ENCODE measurements around the gene ZNF316. TPM values are rescaled to one million over a fixed set of nuclear protein-coding genes. Genes with fewer than 3 reads are reported as not detected.
A peak's percentile ranks its signal among the peaks of the same experiment; 100 is the strongest.

Gene ZNF316
- total RNA-seq, 1 donor = 14.1 TPM

- DNase-seq (ENCODE audit: insufficient read length, low spot score, missing footprints) = peak; percentile 52
- no peak overlapping the region for H3K4me3 ChIP-seq (ENCODE audit: insufficient read depth, low read length)
- H4K20me1 ChIP-seq (ENCODE audit: insufficient read depth, low read length) = peaks cover 2% of the 10 kb centered on the region
- no peak overlapping the region for H3K4me2 ChIP-seq (ENCODE audit: insufficient read depth, low read length)
- H3K79me2 ChIP-seq (ENCODE audit: insufficient read depth, low read length) = no peaks in the 10 kb centered on the region
- no peaks in the 10 kb centered on the region for H3K9me3 ChIP-seq (ENCODE audit: low read depth, low read length)
- H3K36me3 ChIP-seq (ENCODE audit: insufficient read depth, low read length) = peaks cover 13% of the 10 kb centered on the region
- H2AFZ ChIP-seq (ENCODE audit: low read length) = no peak overlapping the region
- H3K4me1 ChIP-seq (ENCODE audit: insufficient read depth, low read length) = no peaks in the 10 kb centered on the region
- no peaks in the 10 kb centered on the region for H3K27me3 ChIP-seq (ENCODE audit: insufficient read depth, low read length)
- H3K27ac ChIP-seq (ENCODE audit: low read depth, low read length) = no peak overlapping the region
- no peak for TF ChIP-seq CTCF (IDR thresholded peaks at IDR 0.05; ENCODE audit: extremely low read depth, low read depth, low read length)
Measured at GRCh38 chr7:6606866-6607583, 30.1 kb upstream of the ZNF316 start.

- peak; percentile 62 for DNase-seq (ENCODE audit: insufficient read length, low spot score, missing footprints)
- Histone ChIP-seq H3K4me1 (ENCODE audit: insufficient read depth, low read length) (no peaks in the 10 kb centered on the region), H3K79me2 (ENCODE audit: insufficient read depth, low read length) (no peaks in the 10 kb centered on the region), H3K36me3 (ENCODE audit: insufficient read depth, low read length) (peaks cover 7% of the 10 kb centered on the region), H3K27ac (ENCODE audit: low read depth, low read length) (no peak overlapping the region), H2AFZ (ENCODE audit: low read length) (no peak overlapping the region), H3K9me3 (ENCODE audit: low read depth, low read length) (no peaks in the 10 kb centered on the region), H4K20me1 (ENCODE audit: insufficient read depth, low read length) (no peaks in the 10 kb centered on the region), H3K27me3 (ENCODE audit: insufficient read depth, low read length) (no peaks in the 10 kb centered on the region), H3K4me2 (ENCODE audit: insufficient read depth, low read length) (no peak overlapping the region), H3K4me3 (ENCODE audit: insufficient read depth, low read length) (no peak overlapping the region)
- no peak for TF ChIP-seq CTCF (IDR thresholded peaks at IDR 0.05; ENCODE audit: extremely low read depth, low read depth, low read length)
Measured at GRCh38 chr7:6607651-6608051, 29.5 kb upstream of the ZNF316 start.

- H2AFZ ChIP-seq (ENCODE audit: low read length) = no peak overlapping the region
- no peak overlapping the region for H3K4me3 ChIP-seq (ENCODE audit: insufficient read depth, low read length)
- no peaks in the 10 kb centered on the region for H3K27me3 ChIP-seq (ENCODE audit: insufficient read depth, low read length)
- DNase-seq (ENCODE audit: insufficient read length, low spot score, missing footprints) = peak; percentile 62
- H3K79me2 ChIP-seq (ENCODE audit: insufficient read depth, low read length) = no peaks in the 10 kb centered on the region
- H3K4me1 ChIP-seq (ENCODE audit: insufficient read depth, low read length) = no peaks in the 10 kb centered on the region
- no peaks in the 10 kb centered on the region for H3K9me3 ChIP-seq (ENCODE audit: low read depth, low read length)
- no peak overlapping the region for H3K4me2 ChIP-seq (ENCODE audit: insufficient read depth, low read length)
- H3K27ac ChIP-seq (ENCODE audit: low read depth, low read length) = no peak overlapping the region
- no peak for TF ChIP-seq CTCF (IDR thresholded peaks at IDR 0.05; ENCODE audit: extremely low read depth, low read depth, low read length)
- H4K20me1 ChIP-seq (ENCODE audit: insufficient read depth, low read length) = no peaks in the 10 kb centered on the region
- H3K36me3 ChIP-seq (ENCODE audit: insufficient read depth, low read length) = peaks cover 6% of the 10 kb centered on the region
Measured at GRCh38 chr7:6608081-6608480, 29.0 kb upstream of the ZNF316 start.

GRCh38 chr7:6608794-6609193, 28.3 kb upstream of the ZNF316 start:
- DNase-seq (ENCODE audit: insufficient read length, low spot score, missing footprints) = no peak
- Histone ChIP-seq H3K27ac (ENCODE audit: low read depth, low read length) (no peak overlapping the region), H3K9me3 (ENCODE audit: low read depth, low read length) (no peaks in the 10 kb centered on the region)

More at GRCh38 chr7:6608794-6609193, 28.3 kb upstream of the ZNF316 start:
- H3K27me3 ChIP-seq (ENCODE audit: insufficient read depth, low read length) = peaks cover 4% of the 10 kb centered on the region
- H3K36me3 ChIP-seq (ENCODE audit: insufficient read depth, low read length) = peaks cover 6% of the 10 kb centered on the region
- no peaks in the 10 kb centered on the region for H3K4me1 ChIP-seq (ENCODE audit: insufficient read depth, low read length)
- no peak for TF ChIP-seq CTCF (IDR thresholded peaks at IDR 0.05; ENCODE audit: extremely low read depth, low read depth, low read length)
- H3K4me3 ChIP-seq (ENCODE audit: insufficient read depth, low read length) = no peak overlapping the region
- no peak overlapping the region for H3K4me2 ChIP-seq (ENCODE audit: insufficient read depth, low read length)
- no peaks in the 10 kb centered on the region for H4K20me1 ChIP-seq (ENCODE audit: insufficient read depth, low read length)
- H3K79me2 ChIP-seq (ENCODE audit: insufficient read depth, low read length) = no peaks in the 10 kb centered on the region
- no peak overlapping the region for H2AFZ ChIP-seq (ENCODE audit: low read length)
